Measurements from ENCODE around the gene LEKR1. TPM values are rescaled to one million over a fixed set of nuclear protein-coding genes. Genes with fewer than 3 reads are reported as not detected.
"Not testable (repeated sequence)": the region's sequence is repeated elsewhere in the genome, so short reads cannot be mapped to it uniquely, and the experiment has no call there.

Gene LEKR1
- 1 to 10 TPM in 3 of 12 donors, under 1 TPM in 7, not detected in 2; 0.31 to 1.4 (median 0.49) TPM for polyA plus RNA-seq (ENCODE audit: insufficient read length in 12 of 12)
- long read RNA-seq, donor 1, partial matches to known transcripts: 0 of 1 reads
- long read RNA-seq, donor 1, other reads (novel, unspliced or antisense): 0 of 1 reads
- long read RNA-seq, donor 2: 0 reads
- long read RNA-seq, donor 3: 0 reads
- long read RNA-seq, donor 4: 0 reads
- long read RNA-seq, donor 5: 0 reads
- long read RNA-seq, donor 6: 0 reads
- long read RNA-seq, donor 7: 0 reads
- long read RNA-seq, donor 8: 0 reads
- long read RNA-seq, donor 9: 0 reads
- long read RNA-seq, donor 10: 0 reads
- long read RNA-seq, donor 11: 0 reads

DNA sequence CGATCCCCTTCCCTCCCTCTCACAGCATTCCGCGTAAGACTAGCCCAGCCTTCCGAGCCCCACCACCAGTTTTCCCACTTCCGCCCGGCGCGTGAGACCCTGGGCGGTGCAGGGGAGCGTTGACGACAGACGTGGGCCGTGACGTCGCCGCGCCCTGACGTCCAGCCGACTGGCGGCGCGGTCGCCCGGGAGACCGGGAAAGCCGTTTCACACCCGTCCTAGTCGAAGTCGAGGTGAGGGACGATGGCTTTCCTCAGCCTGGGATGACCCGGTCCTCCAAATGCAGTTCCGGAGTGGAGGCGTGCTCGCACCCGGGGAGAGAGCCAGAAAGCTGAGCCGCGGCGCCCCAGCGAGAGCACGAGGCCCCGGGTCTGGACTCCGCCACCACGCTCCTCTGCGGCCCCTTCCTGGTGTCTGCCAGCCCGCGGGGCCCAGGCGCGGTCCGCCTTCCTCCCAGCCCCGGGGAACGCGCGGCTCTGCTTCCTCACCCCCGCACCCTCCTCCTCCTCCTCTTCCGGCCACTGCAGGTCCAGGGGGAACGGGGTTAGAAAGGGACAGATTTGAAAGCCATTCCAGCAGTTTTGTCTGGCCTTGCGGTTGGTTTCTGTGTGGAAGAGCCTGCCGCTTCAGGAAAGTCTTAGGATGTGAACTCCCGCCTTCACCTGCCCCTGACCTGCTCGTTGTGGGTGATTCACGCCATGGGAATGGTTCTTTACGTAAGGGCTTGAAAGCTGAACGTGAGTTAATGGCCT, at the start of gene LEKR1:
TSS of gene LEKR1 (plus strand) at position 210 of the 752 bp plus-strand sequence. CDS start 2,977 bp downstream, outside the sequence.
- peak; percentile 87 for DNase-seq

DNA sequence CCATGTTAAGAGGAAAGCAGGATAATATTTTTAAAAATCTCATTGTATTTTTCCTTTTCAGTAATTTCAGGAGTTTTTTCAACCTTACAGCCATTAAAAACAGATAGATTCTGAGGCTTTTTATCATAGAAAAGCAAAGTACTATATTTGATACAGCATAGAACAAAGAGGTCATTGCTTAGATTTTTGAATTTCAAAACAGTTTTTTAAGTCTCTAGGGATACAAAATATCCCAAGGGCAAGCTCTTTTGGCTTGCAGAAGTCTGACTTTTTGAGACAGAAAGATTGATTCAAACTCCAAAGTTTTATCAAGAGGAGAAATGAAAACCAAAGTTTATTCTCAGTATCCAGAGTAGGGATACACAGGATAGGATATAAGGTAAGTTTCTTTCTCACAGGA, 49.3 kb upstream of the LEKR1 start:
- no peak for DNase-seq

GRCh38 chr3:156781310-156782230, 44.6 kb upstream of the LEKR1 start:
- no peak for DNase-seq

- DNase-seq: no peak
Measured at GRCh38 chr3:156782319-156782718, 43.8 kb upstream of the LEKR1 start.

DNA sequence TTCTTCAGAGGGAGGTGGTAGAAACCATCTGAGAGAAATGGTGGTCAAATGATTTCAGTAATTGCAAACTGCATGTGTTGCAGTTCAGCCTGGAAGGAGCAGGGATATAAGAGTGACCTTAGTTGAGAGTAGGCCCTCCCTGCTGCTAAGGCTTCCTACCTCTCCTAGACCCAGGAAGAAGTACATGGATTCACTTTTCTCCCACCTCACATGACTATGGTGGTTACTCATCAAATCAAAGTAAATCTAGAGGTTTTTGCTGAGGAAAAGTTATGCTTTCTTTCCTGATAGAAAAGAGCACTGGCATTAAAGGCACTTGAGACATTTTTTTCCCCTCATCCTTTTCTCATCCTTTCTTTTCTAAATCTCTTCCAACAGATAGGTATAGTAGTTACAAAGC, 43.2 kb upstream of the LEKR1 start:
- DNase-seq: no peak

DNA sequence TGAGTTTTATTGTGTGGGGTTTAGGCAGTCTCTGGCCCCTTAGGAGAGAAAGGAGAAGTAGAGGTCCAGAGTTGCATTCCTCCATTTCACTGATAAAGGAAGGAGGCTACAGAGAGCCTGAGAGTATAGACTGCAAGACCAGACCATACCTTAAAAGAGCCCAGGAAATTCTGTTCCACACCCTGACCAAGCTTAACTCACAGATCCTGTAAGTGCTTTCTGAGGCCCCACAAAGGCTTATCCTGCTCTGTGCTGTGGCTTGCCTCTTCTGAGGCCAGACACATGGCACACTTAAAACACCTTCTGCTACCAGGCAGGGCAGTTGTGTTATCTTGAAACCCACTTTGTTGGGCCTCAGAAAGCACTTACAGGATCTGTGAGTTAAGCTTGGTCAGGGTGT, 39.2 kb upstream of the LEKR1 start:
- DNase-seq: no peak

GRCh38 chr3:156787926-156788663, 38.1 kb upstream of the LEKR1 start:
- DNase-seq: no peak

GRCh38 chr3:156788846-156789245, 37.3 kb upstream of the LEKR1 start:
- no peak for DNase-seq

DNA sequence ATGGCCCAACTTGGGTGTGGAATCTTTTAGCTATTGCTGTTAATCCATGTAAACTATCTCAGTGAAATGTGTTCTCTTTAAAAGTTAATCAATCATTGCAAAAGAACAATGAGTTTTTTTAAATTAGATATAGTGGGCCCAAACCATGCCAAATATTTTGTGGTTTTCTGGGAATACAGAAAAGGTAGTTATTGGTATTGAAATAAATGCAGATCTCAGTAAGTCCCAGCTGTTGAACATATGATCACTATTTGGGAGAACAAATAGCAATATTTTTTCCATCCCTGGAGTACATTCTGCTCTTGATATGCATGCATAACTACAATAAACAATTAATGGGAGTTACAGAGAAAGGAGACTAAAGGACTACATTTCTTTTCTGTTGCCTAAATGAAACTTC, 36.0 kb upstream of the LEKR1 start:
- no peak for DNase-seq

GRCh38 chr3:156792114-156792513, 34.0 kb upstream of the LEKR1 start:
- DNase-seq: no peak

GRCh38 chr3:156792536-156792935, 33.6 kb upstream of the LEKR1 start:
- DNase-seq: no peak

- DNase-seq: no peak
Measured at GRCh38 chr3:156792945-156793344, 33.2 kb upstream of the LEKR1 start.

GRCh38 chr3:156793400-156793799, 32.8 kb upstream of the LEKR1 start:
- DNase-seq: no peak

- no peak for DNase-seq
Measured at GRCh38 chr3:156793851-156794250, 32.3 kb upstream of the LEKR1 start.

DNA sequence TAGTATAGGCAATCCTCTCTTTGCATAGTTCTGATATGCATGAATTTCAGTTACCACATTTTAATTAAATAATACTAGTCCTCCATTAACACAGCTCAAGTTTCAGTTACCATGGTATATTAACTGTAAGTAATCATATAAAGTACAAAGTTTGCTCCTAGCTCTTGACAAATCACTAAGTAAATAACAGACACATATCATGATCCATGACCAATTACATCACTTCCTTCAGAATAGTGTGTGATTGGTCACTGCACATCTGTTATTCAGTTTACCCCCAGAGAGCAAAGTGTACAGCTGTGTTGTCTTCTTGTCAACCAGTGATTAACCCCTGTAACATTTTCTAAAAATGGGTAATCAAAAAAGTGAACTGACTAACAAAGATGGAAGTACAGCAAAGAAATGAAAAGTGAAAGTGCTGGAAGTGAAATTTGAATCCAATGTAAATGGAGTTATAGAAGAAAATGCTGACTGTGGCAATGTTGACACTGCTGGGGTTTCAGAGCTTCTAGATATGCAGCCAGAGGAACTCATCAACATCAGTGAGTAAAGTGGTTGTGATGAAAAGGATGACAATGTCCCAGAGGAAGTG, 30.2 kb upstream of the LEKR1 start:
- DNase-seq: no peak

DNA sequence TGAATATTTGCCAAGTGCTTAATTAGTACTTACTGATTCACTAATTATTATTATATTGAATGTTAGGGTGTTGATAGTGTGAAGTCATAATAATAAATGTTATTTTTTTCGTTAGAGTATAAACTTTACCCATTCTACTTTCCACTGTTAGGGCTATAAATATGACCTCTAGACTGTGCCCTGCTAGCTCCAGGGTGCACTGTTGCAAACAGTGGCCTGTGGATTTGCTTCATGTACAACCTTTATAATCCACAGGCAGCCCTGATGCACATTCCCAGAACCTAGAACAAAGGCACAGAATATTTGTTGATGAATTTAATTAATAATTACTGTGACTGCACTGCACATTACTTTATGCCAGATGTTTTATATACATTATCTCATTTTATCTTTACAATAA, 28.8 kb upstream of the LEKR1 start:
- no peak for DNase-seq

- not testable (repeated sequence) for DNase-seq
Measured at GRCh38 chr3:156800287-156800686, 25.9 kb upstream of the LEKR1 start.

DNA sequence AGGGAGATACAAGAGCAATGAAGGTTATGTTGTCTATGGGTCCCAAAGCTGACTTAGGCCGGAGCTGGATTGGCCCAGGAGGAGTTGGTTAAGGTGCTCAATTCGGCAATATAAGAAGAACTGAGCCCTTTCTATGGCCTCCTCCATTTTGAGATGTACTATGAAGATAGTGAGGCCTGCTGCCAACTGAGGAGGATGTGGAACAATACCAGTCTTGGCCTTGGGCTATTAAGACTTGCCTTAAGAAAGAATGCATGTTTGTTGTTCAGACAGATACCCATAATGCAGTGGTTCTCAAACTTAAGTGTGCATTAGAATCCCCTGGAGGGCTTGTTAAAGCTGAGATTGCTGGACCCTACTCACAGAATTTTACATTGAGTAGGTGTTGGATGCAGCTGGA, 24.4 kb upstream of the LEKR1 start:
- no peak for DNase-seq

DNA sequence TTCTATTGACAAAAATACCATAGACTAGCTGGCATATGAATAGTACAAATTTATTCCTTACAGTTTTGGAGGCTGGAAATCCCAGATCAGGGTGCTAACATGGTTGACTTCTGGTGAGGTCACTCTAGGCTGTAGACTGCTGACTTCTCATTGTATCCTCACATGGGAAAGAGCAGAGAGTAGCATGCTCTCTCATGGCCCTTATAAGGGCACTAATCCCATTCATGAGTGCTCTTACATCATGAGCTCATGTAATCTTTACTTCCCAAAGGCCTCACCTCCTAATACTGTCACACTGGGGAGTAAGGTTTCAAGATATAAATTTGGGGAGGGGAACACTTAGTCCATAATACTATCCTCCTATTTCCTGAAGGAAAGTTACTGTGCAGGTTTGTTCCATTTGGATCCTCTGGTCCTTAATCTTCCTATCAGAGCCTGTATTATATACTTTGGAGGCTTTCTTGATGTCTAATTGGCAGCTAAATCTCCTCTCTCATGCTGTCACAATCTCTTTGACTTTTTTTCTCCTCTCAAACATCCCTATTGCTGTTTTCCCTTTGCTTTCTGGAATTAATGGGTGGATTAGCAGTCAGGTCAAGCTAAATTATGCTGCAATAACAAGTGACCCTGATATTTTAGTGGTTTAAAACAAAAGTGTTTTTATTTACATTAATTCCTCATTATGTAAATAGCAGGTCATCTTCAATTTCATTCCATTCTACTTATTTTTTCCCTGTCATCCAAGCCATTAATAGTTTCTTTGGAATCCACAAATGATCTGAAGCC, 23.1 kb upstream of the LEKR1 start:
- DNase-seq: no peak
